GM19025 (cell line): ENCODE data around the gene SETD3.

Source experiments
- ATAC-seq: cut with Tn5 transposase; IDR thresholded peaks from one replicate; pipeline ENCODE4 v1.9.1; 2021; ENCODE audit warnings: mild to moderate bottlenecking, low read depth, moderate library complexity; ENCODE audit not compliant: unreplicated experiment

Gene SETD3

GRCh38 chr14:99402950-99403349, 77.7 kb downstream of the SETD3 start:
- ATAC-seq: no peak

GRCh38 chr14:99402285-99402648, 78.4 kb downstream of the SETD3 start:
- no peak for ATAC-seq

GRCh38 chr14:99401621-99402284, 78.9 kb downstream of the SETD3 start:
- ATAC-seq: no peak

- ATAC-seq: no peak
These were observed 79.4 kb downstream of the SETD3 start for GRCh38 chr14:99401211-99401610.

- no peak for ATAC-seq
These were observed 83.0 kb downstream of the SETD3 start for GRCh38 chr14:99397698-99398097.

DNA sequence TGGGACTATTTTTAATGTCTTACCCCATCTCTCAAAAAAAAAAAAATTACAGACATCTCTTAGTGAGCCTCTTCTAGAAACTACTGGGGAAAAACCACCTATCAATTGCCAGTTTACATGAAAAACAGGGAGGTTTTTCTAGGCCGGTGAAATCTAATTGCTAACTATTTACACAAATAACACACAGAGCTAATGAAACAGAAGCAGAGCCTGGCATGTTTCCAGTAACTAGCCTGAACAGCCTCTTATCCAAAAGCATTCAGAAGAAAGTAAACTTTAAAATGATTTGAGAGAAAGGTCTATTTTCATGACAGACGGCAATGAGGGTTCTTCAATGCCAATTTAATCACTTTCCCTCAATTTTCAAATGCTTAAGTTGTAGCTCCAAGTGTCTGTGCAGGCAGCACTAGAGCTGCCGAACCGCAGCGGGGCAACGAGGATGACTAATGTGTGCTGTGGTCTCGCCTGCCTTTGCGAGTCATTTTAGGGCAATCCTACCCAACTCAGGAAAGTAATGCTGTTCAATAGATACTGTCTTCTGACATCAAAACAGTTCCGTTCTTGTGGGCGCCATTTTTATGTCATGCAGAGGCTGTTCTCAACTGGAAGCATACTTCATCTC, 84.6 kb downstream of the SETD3 start:
- ATAC-seq: no peak

DNA sequence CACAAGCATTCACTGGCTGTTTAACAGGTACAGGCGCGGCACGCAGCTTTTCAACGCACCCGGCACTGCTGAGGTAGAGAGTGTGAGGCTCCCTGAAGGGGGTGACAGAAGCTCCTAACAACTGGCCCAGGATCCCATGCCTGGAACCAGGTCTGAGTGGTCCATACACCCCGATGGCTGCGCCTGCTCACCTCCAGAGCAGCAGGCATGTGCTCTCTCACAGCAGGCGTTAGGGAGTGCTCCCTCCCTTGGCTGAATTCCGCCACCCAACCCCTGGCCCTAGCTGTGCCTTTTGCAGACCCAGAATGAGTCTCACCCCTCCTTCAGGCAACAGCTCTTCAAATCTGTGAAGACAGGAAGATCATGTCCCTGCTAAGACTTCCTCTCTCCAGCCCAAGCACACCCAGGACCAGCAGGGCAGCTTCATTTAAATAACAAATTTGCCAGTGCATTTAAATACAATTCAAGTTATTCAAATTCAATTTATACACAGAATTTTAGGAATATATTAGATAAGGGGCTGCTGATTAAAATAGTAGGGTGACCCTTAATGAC, 86.0 kb downstream of the SETD3 start:
- ATAC-seq: no peak

DNA sequence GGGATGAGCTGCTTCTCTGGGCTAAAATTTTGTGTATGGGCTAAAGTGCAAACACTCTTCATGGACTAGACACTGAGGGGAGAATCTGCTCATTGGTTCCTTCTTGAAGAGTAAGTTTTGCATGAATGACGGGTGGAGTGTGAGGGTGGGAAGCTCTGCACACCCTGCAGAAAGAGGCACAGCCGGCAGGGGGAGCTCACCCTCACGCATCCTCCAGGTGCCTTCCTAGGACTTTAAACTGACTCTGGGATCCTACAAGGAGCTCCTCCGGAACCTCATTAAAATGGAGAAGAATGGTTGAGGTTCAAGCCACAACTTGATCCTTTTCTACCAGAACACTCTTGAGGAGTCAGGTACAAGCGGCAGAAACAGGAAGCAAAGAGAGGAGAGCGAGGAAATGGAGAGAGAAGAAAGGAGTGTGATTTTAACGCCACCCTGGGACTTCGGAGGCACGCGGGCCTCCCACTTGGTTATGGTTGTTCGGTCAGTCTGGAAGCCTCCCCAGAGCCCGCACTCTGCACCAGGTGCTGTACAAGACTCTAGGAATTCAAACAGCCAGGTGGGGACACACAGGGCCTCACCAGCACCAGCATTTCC, 87.5 kb downstream of the SETD3 start:
- no peak for ATAC-seq

- ATAC-seq: no peak
These were observed 89.0 kb downstream of the SETD3 start for GRCh38 chr14:99391671-99392070.

GRCh38 chr14:99389174-99389826, 91.4 kb downstream of the SETD3 start:
- no peak for ATAC-seq

GRCh38 chr14:99388286-99388685, 92.4 kb downstream of the SETD3 start:
- ATAC-seq: no peak

DNA sequence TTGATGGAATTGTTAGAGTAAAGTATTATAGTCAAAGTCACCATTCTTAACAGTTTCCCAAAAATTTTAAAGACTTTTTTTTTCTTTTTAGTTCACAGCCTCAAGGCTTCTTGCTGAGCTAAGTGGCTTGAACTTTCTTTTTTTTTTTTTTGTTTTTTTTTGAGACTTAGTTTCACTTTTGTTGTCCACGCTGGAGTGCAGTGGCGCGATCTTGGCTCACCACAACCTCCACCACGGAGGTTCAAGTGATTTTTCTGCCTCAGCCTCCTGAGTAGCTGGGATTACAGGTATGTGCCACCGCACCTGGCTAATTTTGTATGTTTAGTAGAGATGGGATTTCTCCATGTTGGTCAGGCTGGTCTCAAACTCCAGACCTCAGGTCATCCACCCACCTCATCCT, 92.8 kb downstream of the SETD3 start:
- ATAC-seq: no peak

- ATAC-seq: no peak
These were observed 95.9 kb downstream of the SETD3 start for GRCh38 chr14:99384450-99385417.

GRCh38 chr14:99383472-99384449, 96.9 kb downstream of the SETD3 start:
- ATAC-seq: no peak

DNA sequence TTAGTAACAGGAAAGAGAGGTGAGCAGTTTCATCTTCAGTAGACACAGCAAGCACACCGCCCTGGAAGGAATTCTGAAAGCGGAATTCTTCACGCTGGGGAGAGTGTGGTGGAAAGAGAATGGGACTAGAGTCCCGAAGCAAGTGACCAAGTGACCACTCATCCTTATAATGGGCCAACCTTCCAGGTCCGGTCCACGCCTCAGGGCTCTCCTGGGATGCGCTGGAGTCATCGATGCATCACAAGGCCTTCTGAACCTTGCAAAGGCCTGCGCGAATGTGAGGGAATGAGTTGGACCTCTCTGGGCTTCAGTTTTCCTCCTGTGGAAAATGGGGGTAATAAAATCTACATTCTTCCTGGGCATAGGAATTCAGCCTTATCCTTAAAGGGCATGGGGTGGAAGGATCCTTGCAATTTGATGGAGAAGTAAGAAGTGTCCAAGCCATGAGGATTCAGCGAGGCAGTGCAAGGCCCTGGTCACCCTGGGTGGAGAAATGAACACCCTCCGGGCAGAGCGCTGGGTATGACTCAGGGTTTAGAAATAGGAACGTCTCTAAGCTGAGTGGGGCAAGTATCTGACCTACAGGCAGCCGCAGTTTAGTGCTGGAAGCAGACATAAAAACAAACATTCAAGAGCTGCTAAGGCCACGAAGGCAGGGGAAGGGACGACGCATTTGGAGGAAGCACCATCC, 97.7 kb downstream of the SETD3 start:
- ATAC-seq: no peak

- ATAC-seq: no peak
These were observed 98.6 kb downstream of the SETD3 start for GRCh38 chr14:99382071-99382470.

GRCh38 chr14:99381688-99382060, 99.0 kb downstream of the SETD3 start:
- no peak for ATAC-seq

GRCh38 chr14:99380991-99381687, 99.5 kb downstream of the SETD3 start:
- ATAC-seq: no peak
